Measurements from ENCODE around the gene MIB1.

DNA sequence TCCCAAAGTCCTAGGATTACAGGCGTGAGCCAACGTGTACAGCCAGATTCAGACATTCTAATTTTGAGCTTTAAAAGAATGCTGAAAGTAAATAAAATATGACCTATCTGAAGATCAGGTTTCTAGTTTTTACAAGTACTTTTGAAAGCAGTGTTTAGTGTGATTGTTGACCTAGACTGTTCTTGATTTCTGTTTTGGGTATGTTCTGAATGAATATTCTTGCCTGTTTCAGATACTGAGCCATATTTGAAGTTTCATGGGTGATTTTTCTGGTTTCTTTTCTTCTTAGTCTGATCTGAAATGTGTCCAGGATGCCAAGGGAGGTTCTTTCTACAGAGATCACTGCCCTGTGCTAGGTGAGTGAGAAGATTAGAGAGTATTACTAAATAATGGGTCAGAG is 37.2 kb downstream of the MIB1 start:
- TF ChIP-seq, protein P1, sequence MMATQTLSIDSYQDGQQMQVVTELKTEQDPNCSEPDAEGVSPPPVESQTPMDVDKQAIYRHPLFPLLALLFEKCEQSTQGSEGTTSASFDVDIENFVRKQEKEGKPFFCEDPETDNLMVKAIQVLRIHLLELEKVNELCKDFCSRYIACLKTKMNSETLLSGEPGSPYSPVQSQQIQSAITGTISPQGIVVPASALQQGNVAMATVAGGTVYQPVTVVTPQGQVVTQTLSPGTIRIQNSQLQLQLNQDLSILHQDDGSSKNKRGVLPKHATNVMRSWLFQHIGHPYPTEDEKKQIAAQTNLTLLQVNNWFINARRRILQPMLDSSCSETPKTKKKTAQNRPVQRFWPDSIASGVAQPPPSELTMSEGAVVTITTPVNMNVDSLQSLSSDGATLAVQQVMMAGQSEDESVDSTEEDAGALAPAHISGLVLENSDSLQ (IDR thresholded peaks at IDR 0.05) = no peak
- TF ChIP-seq FOXK2 (IDR thresholded peaks at IDR 0.05) = no peak
- TF ChIP-seq LEF1 (IDR thresholded peaks at IDR 0.05; ENCODE audit: borderline replicate concordance) = no peak
- no peak for TF ChIP-seq ARNT (IDR thresholded peaks at IDR 0.05)
- TF ChIP-seq FOXM1 (IDR thresholded peaks at IDR 0.05; ENCODE audit: borderline replicate concordance) = no peak
- no peak for TF ChIP-seq SP1 (IDR thresholded peaks at IDR 0.05)
- TF ChIP-seq ELF4 (IDR thresholded peaks at IDR 0.05) = no peak
- no peak for TF ChIP-seq TARDBP (IDR thresholded peaks at IDR 0.05)
- no peak for TF ChIP-seq NFRKB (IDR thresholded peaks at IDR 0.05)
- no peak for TF ChIP-seq BHLHE40 (IDR thresholded peaks at IDR 0.05; ENCODE audit: borderline replicate concordance)
- no peak for TF ChIP-seq SUZ12 (IDR thresholded peaks at IDR 0.05)
- no peak for TF ChIP-seq CTBP1 (IDR thresholded peaks at IDR 0.05; ENCODE audit: borderline replicate concordance)
